ENCODE results near the gene PRDX6.
"Not testable (repeated sequence)": the region's sequence is repeated elsewhere in the genome, so short reads cannot be mapped to it uniquely, and the experiment has no call there.

Gene PRDX6

GRCh38 chr1:173470608-173471007 is 6.5 kb upstream of the PRDX6 start:
- DNase-seq, result no peak

- no peak for DNase-seq
Measured at GRCh38 chr1:173473599-173474011, 3.5 kb upstream of the PRDX6 start.

- DNase-seq, result no peak
Measured at GRCh38 chr1:173474097-173474779, 2.9 kb upstream of the PRDX6 start.

- not testable (repeated sequence) for DNase-seq
Measured at GRCh38 chr1:173474780-173475421, 2.2 kb upstream of the PRDX6 start.

DNA sequence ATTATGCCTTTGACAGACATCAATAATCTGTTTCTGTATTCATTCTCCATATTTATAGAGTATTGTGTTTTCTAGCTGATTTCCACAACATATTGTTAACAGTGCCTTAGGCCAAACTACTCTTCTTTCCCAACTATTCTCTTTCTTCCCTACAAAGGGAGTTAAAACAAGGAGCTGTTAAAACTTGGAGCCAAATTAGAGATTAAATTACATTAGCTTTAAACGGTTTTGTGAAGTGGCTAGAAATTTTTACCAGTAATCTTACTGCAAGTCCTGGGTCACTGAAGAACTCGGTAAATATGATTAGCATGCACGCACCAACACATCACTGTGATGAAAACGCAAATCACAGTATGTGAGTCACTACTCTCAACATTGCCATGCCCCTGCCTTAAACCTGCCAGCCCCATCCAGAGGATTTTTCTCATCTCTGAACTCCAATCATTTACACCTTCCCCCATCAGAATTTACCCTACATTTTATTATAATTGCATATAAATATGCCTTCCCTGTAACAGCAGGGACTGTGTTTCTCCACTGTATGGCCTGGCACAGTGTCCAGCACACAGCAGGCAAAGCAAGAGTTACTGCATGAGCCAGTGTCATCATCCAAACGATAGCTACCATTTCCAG is 1.5 kb upstream of the PRDX6 start:
- peak; percentile 42 for DNase-seq

- peak; percentile 8 for DNase-seq
Measured at GRCh38 chr1:173476197-173476664, 904 bp upstream of the PRDX6 start.

GRCh38 chr1:173476665-173477285 is 360 bp upstream of the PRDX6 start:
- peak; percentile 88 for DNase-seq

DNA sequence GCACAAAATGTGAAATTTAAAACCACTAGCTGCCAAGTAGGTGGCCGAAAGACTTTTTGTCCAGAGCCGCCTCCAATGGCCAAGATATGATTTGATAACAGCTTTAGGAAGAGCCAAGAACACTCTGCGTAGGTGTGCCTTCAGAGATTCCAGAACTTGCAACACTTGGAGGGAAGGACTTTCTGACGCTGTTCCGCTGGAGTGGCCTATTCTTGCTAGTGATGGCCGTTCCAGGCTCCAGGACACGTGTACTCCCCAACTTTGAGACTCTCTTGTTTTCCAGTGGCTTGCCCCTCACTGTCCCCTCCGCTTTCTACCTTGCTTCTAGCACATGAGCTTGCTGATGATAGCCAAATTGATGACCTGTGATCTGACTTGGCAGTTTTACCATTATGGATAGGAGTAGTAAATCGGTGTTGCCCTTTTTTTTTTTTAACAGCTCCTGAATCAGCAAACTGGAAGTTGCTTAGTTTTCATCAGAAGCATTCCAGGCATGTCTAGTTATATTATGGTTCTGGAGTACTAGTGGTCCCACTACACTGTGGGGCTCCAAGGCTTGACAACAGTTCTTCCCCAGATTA is 1.0 kb downstream of the PRDX6 start:
- no peak for DNase-seq

GRCh38 chr1:173479649-173480048 is 2.5 kb downstream of the PRDX6 start:
- no peak for DNase-seq

DNA sequence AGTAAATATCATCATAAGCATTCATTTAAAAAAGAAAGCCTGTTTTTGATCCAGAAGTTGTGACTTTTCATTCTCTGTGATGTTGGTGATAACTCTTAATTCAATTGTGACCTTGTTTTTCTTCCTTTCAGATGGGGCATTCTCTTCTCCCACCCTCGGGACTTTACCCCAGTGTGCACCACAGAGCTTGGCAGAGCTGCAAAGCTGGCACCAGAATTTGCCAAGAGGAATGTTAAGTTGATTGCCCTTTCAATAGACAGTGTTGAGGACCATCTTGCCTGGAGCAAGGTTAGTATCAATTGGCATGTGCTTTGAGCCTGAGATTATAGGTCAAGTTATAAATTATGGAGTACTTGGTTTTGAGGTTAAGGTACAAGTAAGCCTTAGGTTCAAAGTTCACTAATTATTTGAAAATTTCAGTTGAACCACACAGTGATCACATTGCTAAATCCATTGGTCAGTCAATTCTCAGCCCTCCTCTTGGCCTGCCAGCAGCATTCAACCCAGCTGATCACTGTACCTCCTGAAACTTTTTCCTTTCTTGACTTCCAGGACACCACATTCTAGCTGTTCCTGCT is 4.1 kb downstream of the PRDX6 start:
- DNase-seq, result no peak

GRCh38 chr1:173482683-173483082 is 5.5 kb downstream of the PRDX6 start:
- no peak for DNase-seq

DNA sequence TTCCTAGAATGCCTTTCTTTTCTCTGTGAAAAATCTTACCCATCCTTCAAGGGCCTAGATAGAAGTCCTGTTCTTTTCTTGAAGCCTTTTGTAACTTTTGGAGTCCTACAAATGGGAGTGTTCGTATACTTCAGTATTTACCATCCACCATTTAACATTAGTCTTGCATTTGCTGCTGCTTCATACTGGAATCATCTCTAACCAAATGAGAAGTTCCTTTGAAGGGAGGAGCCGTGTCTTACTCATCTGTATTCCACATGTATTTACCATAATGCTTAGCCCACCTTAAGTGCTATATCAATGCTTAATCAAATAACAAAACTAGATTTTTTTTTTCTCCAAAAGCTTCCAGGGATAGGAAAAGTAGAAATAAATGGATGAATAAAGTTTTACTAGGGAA is 7.1 kb downstream of the PRDX6 start:
- no peak for DNase-seq

GRCh38 chr1:173485401-173485800 is 8.3 kb downstream of the PRDX6 start:
- no peak for DNase-seq

- DNase-seq, result no peak
Measured at GRCh38 chr1:173488001-173488400, 10.9 kb downstream of the PRDX6 start.

DNA sequence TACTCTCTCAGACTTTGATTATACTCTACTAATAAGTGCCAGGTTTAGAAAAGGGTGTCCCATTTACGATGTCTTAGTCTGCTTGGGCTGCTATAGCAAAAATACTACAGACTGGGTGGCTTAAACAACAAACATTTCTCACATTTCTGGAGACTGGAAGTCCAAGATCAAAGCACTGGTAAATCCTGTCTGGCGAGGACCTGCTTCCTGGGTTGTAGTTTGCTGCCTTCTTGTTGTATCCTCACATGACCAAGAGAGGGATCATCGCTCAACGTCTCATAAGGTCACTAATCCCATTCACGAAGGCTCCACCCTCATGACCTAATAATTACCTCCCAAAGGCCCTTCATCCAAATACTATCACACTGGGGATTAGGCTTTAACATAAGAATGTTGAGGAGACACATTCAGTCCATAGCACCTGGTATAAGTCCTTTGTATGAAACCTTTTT is 12.0 kb downstream of the PRDX6 start:
- DNase-seq, result no peak

GRCh38 chr1:173489929-173490328 is 12.8 kb downstream of the PRDX6 start:
- DNase-seq, result no peak

DNA sequence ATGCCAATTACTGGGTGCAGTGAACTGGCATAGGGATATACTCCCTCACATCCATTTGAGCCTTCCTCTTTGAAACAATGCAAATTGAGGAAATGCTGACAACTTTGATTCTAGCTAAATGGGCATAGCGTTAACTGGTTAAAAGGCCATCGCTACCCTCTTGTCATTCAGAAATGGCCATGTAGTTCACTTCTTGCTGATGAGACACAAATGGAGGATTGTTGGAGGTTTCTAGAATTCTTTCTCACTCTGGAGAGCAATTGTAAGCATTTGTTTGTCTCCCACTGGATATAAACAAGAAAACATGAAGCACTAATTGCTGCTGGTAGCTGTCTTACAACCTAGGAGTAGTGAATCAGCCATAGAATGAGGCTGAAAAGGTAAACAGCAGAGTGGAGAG is 14.4 kb downstream of the PRDX6 start:
- no peak for DNase-seq

GRCh38 chr1:173493125-173493524 is 16.0 kb downstream of the PRDX6 start:
- not testable (repeated sequence) for DNase-seq

DNA sequence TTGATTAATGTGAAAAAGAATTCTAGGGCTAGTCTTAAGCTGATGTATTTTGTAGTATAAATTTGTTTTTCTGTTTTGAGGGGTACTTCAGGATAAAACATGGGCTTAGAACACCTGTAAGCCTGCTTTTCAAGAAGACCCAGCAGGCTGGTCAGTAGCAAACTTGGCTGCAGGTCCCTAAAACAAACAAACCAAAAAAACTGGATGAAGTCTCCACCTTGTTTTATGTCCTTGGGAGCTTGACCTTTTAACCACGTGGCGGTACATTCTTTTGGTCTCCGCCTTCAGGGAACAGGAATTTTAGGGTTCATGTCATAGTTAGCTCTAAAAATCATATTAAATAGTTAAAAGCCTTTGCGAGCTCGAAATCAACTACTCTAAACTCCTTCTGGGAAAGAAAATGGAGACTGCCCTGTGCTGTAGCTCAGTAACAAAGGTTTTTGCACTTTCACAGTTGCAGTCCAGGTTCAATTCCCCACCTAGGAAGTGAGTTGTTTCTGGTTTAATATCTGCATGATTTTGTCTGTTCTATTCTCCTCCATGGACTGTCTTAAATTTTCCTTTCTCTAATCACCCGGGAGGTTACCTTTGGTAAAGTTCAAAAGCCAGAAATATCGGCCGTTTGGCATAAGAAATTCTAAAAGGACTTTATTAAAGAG is 18.6 kb downstream of the PRDX6 start:
- DNase-seq, result no peak

DNA sequence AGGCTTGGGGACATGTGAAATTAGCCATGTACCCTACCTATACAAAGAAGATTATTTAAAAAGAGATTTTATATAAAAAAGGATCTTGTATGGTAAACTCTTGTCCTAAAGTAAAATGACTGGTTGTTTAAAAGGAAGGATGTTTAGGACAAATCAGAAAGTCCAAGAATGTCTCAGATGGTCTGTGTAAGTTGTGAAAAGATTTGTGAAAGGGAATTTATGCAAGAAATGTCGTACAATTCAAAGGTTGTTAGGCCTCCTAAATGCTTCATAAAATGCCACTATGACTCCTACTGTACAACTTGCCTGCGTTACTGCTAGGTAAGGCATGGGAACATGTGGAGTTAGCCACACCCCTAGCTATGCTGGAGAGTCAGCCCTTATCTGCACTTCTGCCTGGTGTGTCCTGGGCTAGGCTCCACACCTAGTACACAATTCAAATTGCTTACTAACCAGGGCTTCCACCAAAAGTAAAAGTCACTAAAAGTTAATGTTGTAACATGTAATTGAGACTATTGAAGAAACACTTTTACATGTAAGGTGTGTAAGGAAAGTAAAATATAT is 19.7 kb downstream of the PRDX6 start:
- no peak for DNase-seq

DNA sequence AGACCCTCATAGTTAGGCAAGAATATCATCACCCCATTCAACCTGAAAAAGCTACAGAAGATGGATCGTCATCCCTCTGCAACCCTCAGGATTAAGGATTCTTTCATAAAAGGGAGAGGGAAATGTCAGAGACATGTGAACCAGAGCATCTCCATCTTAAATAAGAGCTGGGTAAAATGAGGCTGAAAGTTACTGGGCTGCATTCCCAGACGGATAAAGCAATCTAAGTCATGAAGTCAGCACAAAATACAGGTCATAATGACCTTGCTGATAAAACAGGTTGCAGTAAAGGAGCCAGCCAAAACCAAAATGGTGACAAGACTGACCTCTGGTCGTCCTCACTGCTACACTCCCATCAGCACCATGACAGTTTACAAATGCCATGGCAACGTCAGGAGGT is 22.6 kb downstream of the PRDX6 start:
- DNase-seq, result no peak

- DNase-seq, result no peak
Measured at GRCh38 chr1:173502104-173502503, 25.0 kb downstream of the PRDX6 start.

Data from stimulated activated CD4-positive, alpha-beta T cell treated with anti-CD3 and anti-CD28 coated beads, Interleukin-15, amount 100 ng/mL, for 24 hours (primary cell).